HK-2 (cell line): Measurements from ENCODE around the gene GTF2I.
"Not testable (repeated sequence)": the region's sequence is repeated elsewhere in the genome, so short reads cannot be mapped to it uniquely, and the experiment has no call there.

Source experiments
- DNase-seq: peaks from one replicate; pipeline ENCODE4 v3.0.0-alpha.2; 2018; ENCODE audit not compliant: unreplicated experiment

The GTF2I gene

DNA sequence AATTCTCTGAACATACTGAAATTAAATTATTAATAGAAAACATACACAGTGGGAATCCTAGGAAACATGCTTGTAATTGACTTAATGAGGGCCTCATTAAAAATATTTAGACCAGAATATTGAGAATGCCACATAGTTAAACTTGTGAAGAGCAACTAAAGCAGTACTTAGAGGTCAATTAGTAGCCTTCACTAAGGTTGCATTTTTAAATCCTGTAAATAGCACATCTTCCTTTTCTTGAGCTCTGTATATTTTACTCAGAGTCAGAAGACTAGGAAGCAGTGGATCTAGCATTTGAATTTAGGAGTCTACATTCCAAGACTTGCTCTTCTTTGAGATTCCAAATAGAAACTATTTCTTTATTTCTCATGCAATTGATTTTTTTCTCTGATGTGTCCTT is 56.0 kb downstream of the GTF2I start:
- no peak for DNase-seq

- DNase-seq, result no peak
Observed at GRCh38 chr7:74717889-74718288, 60.4 kb downstream of the GTF2I start.

GRCh38 chr7:74718336-74718735 is 60.8 kb downstream of the GTF2I start:
- no peak for DNase-seq

DNA sequence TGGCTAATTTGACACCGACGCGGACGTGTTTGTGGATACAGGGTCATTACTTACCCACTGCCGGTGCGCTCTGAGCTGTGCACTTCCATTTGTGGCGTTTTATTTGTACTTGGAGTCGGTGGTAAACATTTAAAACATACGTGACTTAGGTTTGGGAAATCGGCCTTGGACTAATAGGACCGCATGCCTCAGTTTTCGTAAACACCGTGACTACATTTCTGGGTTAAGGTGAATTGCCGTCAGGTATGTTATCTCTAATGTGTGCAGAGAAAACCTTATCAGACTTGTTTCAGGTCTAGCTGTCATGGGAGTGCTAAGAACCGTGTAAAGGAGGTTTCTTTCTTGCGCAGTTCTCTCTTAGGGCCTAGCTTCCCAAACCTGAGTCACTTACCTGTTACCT is 64.6 kb downstream of the GTF2I start:
- no peak for DNase-seq

GRCh38 chr7:74725840-74726239 is 68.3 kb downstream of the GTF2I start:
- no peak for DNase-seq

- no peak for DNase-seq
Observed at GRCh38 chr7:74726309-74727101, 69.0 kb downstream of the GTF2I start.

- not testable (repeated sequence) for DNase-seq
Observed at GRCh38 chr7:74728686-74729085, 71.2 kb downstream of the GTF2I start.

DNA sequence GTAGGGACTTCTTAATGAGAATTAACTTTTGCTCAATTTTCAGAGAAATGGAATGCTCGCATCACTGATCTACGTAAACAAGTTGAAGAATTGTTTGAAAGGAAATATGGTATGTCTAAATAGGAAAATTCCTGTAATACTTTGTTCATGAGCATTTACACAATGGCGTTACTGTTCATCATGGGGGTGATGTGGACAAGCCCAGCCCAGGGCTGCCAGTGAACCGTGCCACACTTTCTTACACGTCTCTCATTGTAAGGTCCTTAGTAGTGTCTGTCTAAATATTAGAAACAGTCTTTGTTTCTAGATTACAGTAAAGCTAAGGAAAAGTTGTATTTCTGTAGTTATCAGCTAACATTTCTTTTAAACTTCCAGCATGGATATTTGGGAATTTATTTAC is 72.7 kb downstream of the GTF2I start:
- not testable (repeated sequence) for DNase-seq

DNA sequence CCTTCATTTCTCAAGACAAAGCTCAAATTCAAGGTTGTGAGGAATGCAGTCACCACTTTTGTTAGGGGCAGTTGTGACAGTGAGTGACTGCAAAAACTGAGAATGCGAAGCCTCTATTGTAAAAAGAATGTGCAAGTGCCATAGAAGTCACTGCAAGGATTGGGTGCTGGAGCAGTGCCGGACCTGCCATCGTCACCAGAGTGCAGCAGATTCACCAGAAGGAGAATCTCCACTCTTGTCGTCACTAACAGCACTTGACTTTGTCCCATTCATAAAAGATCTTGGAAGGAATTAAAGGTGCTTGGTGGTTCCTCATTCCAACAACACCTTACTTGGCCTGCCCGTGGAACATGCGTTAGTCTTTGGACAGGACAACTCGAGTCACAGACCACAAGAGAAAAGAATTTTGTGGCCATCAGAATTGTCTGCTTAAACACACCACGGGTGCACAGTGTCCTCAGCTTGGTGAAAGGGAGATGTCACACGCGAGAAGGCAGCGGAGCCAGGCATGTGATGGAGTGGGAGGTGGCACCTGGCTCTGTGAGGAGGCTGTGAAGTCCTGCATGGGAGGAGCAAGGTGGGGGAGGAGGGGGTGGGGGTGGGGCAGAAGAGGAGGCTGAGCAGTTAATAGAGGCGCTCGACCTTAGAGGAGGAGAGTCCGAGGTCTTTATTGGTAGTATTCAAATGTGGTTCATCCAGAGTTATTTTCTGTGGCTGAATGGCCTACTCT is 82.6 kb downstream of the GTF2I start:
- DNase-seq, result not testable (repeated sequence)

DNA sequence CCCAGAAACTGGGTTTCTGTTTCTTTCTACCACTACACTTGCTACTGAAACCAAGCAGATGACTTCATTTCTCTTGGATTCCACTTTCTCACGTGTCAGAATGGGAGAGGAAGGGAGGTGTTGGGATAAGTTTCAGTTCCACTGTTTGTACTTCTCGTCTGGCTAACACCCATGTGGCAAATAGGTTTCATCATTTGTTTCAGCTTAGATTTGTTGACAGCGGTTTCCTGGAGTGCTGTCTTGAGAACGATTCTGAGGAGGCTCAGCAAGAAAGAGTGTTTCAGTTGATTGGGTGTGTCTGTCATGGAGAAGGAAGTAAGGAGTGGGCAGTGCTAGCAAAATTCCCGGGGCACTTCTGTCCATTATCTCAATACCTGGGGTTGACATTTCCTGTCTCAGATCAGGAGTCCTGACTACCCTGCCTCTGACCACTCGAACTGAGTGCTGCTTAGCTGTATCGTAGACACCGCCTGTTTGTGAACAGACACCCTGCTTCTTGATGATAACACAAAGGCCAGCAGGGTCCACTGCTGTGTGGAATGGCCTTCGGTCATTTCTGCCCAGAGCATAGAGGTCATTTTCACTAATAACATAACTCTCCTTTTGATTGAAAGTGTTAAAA is 86.5 kb downstream of the GTF2I start:
- not testable (repeated sequence) for DNase-seq

DNA sequence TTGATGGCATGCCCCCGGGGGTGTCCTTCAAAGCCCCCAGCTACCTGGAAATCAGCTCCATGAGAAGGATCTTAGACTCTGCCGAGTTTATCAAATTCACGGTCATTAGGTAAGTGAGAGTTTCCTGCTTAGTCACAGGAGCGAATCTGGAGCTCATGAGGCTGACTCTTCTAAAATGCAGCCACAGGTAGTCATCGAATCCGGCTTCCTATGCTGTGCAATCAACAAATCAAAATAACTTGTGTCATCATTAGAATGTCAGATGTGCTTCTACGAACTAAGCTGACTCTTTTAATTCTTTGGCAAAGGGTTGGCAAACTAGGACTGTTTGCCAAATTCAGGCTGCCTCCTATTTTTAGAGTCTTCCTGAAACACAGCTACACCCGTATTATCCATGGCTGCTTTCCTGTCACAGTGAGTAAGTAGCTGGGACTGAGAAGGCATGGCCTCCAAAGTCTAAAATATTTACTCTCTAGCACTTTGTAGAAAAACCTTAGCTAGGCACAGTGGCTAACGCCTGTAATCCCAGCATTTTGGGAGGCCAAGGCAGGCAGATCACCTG is 96.5 kb downstream of the GTF2I start:
- not testable (repeated sequence) for DNase-seq

GRCh38 chr7:74756673-74757072 is 99.2 kb downstream of the GTF2I start:
- DNase-seq, result not testable (repeated sequence)

- not testable (repeated sequence) for DNase-seq
Observed at GRCh38 chr7:74758268-74758667, 100.8 kb downstream of the GTF2I start.

DNA sequence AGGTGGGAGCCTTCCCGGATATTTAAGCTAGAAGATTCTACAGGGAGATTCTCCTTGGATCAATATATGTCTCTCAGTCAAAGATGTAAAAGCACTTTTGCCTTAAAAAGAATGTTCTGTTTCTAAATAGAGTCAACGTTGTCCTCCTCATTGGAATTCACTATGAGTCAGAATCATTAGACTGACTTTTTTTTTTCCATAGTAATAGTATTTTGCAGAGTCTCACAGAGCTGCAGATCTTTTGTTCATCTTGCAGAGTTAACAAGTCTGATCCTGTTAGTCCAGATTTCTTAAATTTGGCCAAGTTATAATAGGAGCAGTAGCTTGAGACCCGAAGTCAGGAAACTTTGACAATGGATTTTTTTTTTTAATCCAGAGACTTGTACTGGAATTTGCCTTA is 101.5 kb downstream of the GTF2I start:
- not testable (repeated sequence) for DNase-seq

GRCh38 chr7:74765205-74765918 is 107.8 kb downstream of the GTF2I start:
- not testable (repeated sequence) for DNase-seq

DNA sequence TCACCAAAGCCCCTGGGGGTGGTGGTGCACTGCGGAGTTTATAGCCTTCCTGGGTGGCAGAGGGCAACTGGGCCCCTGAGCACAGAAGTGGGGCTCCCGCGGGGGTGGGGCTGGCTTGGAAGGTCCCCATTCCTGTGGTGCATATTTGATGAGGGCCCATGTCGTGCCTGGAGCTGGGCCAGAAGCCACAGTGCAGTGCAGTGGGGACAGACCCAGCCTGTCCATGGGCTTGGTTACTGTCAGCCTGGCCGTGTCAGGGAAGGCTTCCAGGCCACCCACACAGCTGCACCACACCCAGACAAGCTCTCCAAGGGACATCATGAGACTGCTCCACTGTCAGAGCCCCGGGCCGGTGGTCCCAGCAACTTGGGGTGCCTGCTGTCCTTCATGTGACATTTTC is 109.0 kb downstream of the GTF2I start:
- DNase-seq, result not testable (repeated sequence)

GRCh38 chr7:74766991-74767390 is 109.5 kb downstream of the GTF2I start:
- not testable (repeated sequence) for DNase-seq

DNA sequence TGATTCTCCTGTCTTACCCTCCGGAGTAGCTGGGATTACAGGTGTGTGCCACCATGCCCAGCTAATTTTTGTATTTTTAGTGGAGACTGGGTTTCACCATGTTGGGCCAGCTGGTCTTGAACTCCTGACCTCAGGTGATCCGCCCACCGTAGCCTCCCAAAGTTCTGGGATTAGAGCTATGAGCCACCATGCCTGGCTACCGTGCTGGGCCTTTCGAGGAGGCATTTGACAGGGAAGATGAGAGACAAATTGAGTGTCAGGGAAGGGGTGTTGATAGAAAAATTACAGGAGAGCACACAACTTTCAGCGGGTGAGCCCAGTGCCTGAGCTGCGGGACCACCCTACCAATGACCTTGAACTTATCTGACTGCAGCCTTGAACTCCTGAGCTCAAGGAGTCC is 112.5 kb downstream of the GTF2I start:
- DNase-seq, result not testable (repeated sequence)

- not testable (repeated sequence) for DNase-seq
Observed at GRCh38 chr7:74772093-74772492, 114.6 kb downstream of the GTF2I start.

DNA sequence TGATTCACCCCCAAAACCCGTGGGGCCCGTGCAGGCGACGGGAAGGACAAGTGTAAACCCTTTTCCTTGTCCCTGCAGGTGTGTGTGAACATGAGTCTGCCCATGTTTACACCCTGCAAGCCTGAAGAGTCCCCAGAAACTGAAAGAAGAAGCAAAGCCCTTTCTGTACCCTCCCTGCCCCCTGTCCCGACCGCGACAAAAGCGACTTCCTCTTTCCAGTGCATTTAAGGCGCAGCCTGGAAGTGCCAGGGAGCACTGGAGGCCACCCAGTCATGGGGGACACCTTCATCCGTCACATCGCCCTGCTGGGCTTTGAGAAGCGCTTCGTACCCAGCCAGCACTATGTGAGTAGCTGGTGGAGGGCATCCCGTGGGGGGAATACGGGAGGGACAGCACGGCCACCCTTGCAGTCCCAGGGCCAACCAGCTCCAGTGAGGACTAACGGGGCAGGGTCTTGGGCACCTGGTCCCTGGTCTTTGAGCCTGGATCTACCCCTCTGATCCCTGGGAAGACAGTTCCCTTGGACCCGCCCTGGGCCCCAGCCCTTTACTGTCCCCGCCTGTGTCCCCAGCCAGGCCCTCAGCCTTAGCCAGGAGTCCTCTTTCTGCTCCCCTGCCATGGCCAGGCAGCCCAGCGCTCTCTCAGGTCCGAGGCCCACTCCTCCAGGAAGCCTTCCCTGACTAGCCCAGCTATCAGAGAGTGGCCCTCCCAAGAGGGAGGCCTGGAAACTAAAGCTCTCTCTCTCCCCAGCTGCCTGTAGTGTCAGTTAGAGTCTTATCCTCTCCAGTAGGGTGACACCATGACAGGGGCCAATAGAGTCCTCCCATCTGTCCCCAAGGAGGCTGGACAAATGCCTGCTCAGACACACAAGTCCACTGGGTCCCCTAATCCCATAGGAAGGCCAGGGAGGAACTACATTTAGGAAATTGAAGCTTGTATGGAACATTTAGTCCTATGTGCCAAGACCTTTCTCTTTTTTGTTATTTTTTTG is 116.5 kb downstream of the GTF2I start, which contains the start of gene NCF1:
NCF1 (plus strand) TSS at position 252 of the 991 bp plus-strand sequence; CDS start at position 273, 21 bp downstream.
- DNase-seq, result not testable (repeated sequence)
